GM18511 (cell line): ENCODE measurements around the gene UMAD1.

ENCODE experiments used
- ATAC-seq: cut with Tn5 transposase; IDR thresholded peaks from one replicate; pipeline ENCODE4 v1.9.1; 2021; ENCODE audit warnings: mild to moderate bottlenecking, moderate library complexity; ENCODE audit not compliant: unreplicated experiment

The UMAD1 gene

DNA sequence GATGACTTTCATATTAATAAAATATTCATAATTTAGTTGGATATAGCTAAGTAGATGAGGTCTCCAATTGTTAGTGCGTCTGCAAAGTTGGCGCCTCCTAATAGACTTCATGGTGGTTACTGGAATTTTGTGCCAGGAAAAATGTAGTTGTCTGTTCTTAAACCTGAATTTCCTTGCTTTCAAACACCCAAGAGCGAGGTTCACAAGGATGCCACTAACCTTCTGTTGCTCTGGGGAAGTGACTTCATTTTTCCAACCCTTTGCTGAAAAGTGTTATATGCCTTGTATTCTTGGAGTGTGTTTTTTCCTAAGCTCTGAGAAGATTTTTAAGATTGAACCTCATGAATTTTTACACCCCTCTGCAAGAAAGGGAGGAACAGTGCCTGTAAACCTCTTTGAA lies 229.1 kb downstream of the UMAD1 start:
- ATAC-seq = no peak

DNA sequence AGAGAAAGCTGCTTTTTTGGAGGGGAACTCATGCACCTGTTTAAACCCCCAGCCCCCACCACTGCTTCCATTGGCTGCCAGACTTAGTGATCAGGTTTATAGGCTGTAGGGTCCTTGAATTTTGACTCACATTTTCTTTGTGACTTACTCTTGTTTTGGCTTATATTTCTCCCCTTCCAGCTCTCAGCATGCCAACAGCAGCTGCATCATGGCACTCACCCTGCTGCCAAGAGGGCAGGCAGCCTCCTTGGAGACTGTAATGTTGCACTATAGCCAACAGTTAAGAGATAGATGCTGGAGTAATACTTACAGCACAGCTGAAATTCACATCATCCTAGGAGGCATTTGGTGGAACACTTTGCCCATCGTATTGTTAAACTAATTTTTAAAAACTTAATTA lies 230.0 kb downstream of the UMAD1 start:
- ATAC-seq = no peak

DNA sequence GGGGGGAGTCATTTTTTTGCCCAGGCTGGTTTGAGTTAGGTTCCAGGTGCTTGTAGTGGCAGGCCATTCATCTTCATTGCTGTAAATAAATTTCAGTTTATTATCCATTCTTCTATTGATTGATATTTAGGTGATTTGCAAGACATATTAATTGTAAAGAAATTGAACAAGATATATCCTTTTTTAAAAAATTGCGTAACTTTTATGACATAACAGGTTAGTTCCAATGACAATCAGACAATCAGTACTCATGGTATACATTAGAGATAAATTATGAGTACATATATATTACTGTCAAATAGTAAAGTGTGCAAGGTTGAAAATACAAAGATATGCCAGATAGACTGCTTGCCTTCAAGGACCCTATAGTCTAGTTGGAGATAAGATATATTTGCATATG lies 235.9 kb downstream of the UMAD1 start:
- no peak for ATAC-seq

DNA sequence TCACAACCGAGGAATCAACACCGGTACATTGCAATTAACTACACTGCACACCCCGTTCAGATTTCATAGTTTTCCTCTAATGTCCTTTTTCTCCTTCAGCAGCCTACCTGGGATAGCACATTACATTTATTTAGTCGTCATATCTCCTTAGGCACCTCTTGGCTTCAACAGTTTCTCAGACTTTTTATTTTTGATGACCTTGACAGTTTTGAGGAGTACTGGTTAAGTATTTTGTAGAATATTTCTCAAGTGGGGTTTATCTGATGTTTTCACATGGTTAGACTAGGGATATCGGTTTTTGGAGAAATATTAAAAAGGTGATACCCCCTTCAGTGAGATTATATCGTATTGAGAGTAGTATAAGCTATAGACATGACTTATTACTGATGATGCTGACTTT lies 241.0 kb downstream of the UMAD1 start:
- ATAC-seq = no peak

- ATAC-seq = no peak
Observed at GRCh38 chr7:7882888-7883287, 242.3 kb downstream of the UMAD1 start.

- no peak for ATAC-seq
Observed at GRCh38 chr7:7883394-7883793, 242.8 kb downstream of the UMAD1 start.

DNA sequence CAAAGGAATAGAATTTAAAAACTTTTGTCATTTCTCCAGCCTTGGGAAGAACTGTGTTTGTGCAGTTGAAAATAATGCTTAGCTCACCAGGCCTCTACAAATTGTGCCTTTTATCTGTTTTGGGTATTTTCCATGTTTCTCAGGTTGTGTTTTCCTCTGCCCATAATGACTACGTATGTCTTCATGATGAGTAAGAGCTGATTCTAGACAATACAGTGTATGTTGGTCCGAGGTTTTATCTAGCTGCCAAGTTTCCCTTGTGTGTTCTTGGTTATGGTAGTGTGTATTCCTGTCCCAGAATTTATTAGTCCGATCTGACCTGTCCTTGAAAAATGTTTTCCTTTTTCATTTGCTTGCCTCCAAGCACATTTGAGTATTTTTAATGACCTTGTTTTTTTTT lies 244.3 kb downstream of the UMAD1 start:
- no peak for ATAC-seq

DNA sequence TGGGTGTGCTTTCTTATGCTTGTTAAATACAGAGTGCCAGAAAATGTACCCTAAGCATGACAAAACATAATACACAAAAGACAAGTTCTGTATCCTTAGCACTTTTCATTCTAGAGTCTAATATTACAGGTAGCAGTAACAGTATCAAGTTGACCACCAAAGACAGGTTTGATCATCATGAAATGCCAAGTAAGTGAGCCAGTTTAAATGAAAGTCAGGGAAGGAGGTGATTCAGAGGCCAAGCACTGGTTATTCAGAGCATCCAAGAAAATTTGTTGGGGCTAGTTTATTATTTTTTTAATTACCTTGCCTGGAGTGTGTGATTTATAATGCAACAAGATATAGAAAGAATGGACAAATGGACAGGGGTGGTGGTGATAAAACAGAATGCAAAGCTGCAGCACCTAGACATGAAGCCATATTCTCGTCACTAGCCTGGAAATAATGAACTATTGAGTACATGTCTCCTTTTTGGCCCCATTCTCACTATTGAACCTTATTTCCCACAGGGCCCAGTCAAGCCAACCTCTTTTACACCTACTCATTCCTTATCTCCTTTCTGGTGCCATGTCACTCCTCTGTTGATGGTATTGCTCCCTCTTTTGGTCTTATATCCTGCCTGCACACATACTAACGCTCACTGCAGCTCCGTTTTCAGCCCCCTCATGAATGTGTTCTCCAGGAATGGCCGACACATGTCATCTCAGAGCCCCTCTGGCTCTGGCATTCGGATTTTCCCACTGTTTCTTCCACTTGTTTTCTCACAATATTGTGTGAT lies 249.4 kb downstream of the UMAD1 start:
- no peak for ATAC-seq

- ATAC-seq = no peak
Observed at GRCh38 chr7:7895004-7895650, 254.6 kb downstream of the UMAD1 start.

- ATAC-seq = no peak
Observed at GRCh38 chr7:7895754-7896153, 255.2 kb downstream of the UMAD1 start.

- no peak for ATAC-seq
Observed at GRCh38 chr7:7897509-7897908, 257.0 kb downstream of the UMAD1 start.

DNA sequence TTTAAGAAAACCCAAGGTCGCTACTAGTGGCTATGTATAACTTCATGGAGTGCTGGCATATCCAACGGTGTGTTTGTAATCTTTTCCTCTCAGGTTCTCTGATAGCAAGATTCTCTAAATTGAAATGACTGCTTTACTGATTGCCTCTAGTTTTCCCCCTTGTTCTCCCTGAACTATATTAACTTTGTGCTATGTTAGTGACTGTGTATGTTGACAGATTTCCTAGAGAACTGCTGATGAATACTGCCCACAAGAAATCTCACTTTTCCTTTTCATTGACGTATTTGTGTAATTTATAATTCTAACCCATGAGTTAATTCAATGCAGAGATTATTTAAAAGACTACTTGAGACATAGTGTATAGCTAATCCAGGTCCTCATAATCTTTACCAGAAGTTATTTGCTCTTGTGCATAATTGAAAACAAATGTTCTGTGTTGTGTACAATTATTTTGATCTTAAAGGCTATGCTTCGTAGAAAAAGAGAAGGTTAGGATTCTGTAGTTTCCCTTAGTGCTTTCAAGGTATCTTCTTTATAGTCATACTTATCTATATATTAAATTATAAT lies 257.5 kb downstream of the UMAD1 start:
- no peak for ATAC-seq

GRCh38 chr7:7902845-7903244 lies 262.3 kb downstream of the UMAD1 start:
- no peak for ATAC-seq

DNA sequence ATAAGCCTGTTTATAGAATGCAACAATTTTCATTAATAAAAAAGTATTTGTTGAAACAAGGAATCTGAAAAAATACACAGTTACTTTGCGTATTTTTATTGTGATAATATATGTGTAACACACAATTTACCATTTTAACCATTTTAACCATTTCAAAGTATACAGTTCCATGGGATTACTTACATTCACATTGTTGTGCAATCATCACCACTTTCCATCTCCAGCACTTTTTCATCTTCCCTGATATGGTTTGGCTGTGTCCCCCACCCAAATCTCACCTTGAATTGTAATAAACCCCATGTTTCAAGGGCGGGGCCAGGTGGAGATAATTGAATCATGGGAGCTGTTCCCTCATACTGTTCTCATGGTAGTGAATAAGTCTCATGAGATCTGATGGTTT lies 266.8 kb downstream of the UMAD1 start:
- ATAC-seq = no peak

- ATAC-seq = no peak
Observed at GRCh38 chr7:7908622-7909145, 268.1 kb downstream of the UMAD1 start.

GRCh38 chr7:7909376-7909775 lies 268.8 kb downstream of the UMAD1 start:
- ATAC-seq = no peak

GRCh38 chr7:7911369-7912123 lies 271.0 kb downstream of the UMAD1 start:
- ATAC-seq = no peak

GRCh38 chr7:7912937-7913336 lies 272.4 kb downstream of the UMAD1 start:
- ATAC-seq = no peak

DNA sequence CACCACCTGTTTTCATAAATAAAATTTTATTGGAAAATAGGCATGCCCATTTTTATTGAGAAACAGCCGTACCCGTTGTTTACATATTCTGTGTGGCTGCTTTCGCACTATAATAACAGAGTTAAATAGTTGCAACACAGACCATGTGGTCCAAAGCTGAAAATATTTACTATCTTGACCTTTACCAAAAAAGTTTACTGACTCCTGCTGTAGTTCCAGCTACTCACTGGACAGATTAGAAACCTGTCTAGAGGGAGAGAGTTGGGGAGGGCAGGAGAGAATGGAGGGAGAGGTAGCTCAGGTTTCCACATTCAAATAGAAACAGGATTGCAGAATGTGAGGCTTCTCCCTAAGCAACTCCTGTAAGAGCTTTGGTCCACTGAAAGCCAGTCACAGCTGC lies 273.0 kb downstream of the UMAD1 start:
- no peak for ATAC-seq

DNA sequence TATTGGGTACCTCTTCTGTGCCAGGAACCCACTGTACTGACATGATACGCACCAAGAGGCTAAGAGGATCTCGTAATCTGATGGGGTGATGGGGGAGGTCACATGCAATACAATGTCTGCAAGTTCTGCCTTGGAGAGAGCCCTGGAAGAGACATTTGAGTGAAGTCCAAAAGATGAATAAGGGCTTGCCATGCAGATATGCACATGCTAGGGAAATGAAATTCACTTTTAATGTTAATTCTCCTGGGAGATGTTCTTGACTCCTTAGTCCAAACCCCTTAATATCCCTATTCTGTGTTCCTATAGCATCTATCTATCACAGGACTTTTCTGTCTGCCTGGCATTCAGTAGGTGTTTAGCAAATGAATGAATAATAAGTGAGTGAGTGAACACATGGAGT lies 274.0 kb downstream of the UMAD1 start:
- no peak for ATAC-seq

- ATAC-seq = no peak
Observed at GRCh38 chr7:7916064-7916463, 275.5 kb downstream of the UMAD1 start.
